ENCODE results near the gene DMD.

Gene DMD

GRCh38 chrX:31126205-31126604, 2085.1 kb downstream of the DMD start:
- DNase-seq (ENCODE audit: low read depth in 2 of 2), result no peak

DNA sequence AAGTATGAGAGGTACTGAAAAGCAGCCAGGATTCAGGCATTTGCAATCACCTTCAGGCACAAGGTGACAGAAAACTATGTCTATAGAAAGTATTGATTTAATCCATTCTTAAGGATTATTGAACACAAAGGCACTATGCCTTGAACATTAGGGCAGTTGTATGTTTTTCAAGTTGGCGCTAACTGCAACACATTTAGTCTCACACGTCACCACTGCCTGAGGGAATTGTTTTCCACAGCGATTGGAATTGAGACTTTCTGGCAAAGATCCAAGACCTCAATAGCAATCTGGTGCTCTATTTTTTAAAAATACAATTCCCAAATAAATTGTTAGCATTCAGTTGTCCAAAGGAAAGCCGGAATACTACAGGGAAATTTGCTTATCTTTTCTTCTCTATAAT, 2086.8 kb downstream of the DMD start:
- DNase-seq (ENCODE audit: low read depth in 2 of 2), result no peak

DNA sequence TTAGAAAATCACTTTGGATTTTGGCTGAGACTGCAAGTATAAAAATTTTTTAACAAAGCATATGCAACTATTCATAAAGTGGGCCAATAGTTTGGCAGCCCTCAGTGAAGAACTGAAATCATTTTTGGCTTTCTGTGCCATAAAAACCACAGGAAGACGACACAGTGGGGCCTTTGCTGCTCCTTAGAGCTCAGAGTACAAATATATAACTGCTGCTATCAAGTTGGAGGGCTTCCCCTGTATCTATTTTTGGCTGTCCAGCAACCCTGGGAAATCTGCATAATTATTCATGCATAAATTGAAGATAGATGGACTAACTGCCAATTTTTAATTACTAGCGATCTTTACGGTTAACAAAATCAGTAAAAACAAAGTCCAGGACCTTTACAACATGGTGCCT, 2088.0 kb downstream of the DMD start:
- no peak for DNase-seq (ENCODE audit: low read depth in 2 of 2)

DNA sequence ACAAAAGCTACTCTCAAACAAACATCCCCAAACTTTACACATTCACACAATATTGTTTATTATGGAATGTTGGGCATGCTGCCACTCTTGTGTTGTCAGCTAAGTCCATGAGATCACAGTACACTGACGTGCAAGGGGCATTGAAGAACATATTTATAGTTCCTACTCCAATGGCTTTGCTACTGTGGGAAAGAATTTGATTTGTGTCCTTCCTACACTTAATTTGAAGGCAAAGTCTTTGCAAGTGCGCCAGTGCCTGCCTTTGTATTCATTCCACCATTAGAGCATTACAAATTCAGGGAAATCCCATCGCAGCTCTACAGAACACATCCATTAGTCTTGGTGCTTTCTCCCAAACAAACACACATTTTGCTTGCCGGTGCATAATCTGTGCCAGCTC, 2094.1 kb downstream of the DMD start:
- no peak for DNase-seq (ENCODE audit: low read depth in 2 of 2)

- no peak for DNase-seq (ENCODE audit: low read depth in 2 of 2)
Observed at GRCh38 chrX:31115398-31115797, 2096.0 kb downstream of the DMD start.

GRCh38 chrX:31114858-31115257, 2096.5 kb downstream of the DMD start:
- DNase-seq (ENCODE audit: low read depth in 2 of 2), result no peak

GRCh38 chrX:31112226-31112999, 2098.9 kb downstream of the DMD start:
- DNase-seq (ENCODE audit: low read depth in 2 of 2), result no peak

DNA sequence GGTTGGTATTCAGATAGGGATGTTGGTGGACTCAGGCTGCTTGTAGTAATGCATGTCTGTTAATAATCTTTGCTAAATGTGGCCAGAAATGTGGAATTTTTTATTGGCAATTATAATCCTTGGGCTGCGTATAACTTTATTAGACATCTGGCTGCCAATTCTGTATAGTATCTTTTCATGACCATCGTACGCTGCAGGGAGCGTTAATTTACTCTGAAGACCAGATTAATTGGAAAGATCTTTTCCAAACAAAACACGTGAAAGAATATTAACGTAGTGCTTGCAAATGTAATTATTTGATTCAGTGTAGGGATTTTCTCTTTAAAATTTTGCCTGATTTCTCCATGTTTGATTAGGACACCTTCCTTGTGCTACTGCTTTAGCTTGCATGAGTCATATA, 2100.7 kb downstream of the DMD start:
- no peak for DNase-seq (ENCODE audit: low read depth in 2 of 2)

DNA sequence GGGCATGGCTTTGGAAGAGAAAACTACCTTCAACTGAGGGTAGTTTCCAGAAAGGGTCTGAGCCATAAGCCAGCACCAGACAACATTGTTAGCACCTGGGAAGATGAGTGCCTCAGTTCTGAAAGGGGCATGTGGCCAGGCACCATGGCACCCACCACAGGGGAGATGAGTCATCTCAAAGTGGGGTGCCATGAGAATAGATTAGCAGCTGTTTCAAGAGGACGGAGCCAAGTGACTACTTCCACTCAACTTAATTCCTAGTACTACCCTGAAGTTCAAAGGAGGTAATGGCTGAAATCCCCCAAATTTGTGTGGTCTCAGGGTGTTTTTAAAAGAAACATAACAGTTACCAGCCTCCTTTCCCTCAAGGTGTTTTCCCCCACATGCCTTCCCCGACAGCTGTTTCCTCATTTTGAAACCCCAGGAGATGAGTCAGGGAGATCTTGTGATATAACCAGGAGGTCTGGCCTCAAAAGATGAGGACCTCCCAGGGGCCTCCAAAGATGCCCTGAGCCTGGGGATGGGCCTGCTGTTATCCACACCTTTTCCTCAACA, 2111.7 kb downstream of the DMD start:
- DNase-seq (ENCODE audit: low read depth in 2 of 2), result no peak

GRCh38 chrX:31098079-31098478, 2113.3 kb downstream of the DMD start:
- DNase-seq (ENCODE audit: low read depth in 2 of 2), result no peak

GRCh38 chrX:31093639-31093975, 2117.7 kb downstream of the DMD start:
- no peak for DNase-seq (ENCODE audit: low read depth in 2 of 2)

DNA sequence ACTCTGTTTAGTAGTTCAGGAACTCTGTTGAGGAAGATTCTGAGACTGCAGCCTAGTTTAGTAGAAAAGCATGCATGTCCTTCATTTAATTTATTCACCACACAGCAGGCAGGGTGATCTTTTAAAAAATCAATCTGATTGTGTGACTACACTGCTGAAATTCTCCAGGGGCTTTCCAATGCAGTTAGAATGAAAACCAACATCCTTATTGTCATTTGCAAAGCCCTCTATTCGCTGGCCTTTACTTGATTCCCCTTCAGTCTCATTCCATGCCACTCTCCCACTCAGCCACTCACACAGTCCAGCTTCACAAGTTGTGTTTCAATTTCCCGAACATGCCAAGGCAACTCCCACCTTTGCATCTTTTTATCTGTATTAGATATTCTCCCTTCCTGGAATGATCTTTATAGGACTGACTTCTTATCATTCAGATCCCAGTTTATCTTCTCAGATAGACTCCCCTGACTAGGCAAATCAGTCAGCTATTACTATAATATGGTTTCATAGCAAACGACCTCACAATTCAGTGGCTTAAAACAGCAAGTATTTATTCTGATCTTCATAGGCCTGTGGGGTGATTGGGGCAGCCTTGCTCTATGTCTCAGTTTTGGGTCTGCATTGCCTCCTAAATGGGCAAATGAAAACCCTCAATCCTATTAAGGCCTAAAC, 2118.2 kb downstream of the DMD start:
- DNase-seq (ENCODE audit: low read depth in 2 of 2), result no peak

GRCh38 chrX:31092476-31092875, 2118.9 kb downstream of the DMD start:
- DNase-seq (ENCODE audit: low read depth in 2 of 2), result no peak

DNA sequence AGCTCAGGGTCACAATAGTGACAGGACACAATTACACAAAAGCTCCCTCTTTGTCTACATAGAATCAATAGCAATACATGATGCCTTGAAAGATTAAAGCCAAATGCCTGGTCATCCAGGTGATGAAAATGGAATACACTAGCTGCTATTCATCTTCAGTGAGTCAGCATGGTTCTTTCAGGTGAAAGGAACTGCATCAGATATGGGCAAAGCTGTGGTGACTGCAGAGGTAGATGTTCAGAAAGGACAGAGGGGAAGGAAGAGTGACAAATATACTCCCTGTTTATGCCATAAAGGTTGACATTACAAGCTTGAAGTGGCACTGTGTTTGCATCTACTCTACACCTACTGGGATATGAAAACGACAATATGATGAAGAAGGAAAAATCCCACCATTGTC, 2119.5 kb downstream of the DMD start:
- DNase-seq (ENCODE audit: low read depth in 2 of 2), result no peak

DNA sequence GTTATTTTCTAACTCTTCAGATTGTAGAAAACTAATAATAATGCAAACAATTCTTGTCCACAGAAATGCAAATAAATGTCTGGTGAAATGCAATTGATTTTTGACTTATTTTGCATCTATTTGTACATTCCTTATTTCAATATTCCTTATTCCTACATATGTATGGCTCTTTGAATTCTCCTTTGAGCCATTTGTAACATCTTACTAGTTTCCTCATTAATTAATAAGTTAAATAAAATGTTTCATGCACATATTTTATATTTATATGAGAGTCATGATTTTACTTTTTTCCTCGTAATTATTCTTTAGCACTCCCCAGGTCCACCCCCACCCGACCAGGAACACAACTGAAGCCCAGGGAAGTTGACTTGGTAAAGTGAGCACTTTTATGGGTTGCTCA, 2136.8 kb downstream of the DMD start:
- no peak for DNase-seq (ENCODE audit: low read depth in 2 of 2)

DNA sequence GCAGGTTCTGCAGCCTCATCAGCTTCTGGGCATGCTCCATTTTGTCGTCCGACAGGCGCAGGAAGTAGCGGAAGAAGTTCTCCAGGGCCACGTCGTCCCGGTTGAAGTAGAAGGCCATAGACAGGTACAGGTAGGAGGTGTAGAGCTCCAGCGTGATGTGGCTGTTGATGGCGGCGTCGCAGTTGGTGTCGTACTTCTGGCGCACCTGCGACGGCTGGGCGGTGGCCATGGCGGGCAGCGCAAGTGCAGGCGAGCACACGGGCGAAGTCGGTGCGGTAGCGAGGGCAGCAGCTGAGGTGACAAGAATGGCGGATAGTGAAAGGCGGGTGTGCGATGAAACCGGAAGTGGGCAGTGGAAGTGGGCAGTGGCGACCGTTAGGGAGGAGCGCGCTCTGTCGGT, 2139.6 kb downstream of the DMD start, which contains the start of gene FTHL17:
TSS of gene FTHL17 (minus strand) at position 317 of the 400 bp plus-strand sequence. CDS start at position 229, 88 bp downstream.
- no peak for DNase-seq (ENCODE audit: low read depth in 2 of 2)

- no peak for DNase-seq (ENCODE audit: low read depth in 2 of 2)
Observed at GRCh38 chrX:31071262-31071661, 2140.1 kb downstream of the DMD start.

DNA sequence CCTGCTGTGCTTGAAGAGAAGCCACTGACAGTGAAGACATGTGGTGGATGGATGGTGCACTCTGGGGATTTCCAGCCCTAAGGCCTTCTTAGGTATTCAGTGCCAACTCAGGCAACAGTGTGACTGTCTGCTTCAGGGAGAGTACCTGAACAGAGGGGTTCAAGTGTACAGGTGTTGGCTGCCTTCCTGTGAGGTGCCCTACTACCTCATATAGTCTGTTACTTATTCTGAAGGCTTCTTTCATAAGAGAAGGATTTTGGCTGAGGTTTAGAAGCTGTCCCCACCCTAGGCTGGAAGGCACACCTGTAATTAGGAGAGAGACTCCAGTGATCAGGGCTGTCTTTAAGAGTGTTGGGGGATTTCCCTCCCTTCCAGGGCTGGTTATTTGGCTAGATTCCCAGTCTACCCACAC, 2141.3 kb downstream of the DMD start:
- no peak for DNase-seq (ENCODE audit: low read depth in 2 of 2)
